OCI-LY3 (cell line): ENCODE results near the gene STRN4.

Experiments
- H2AFZ ChIP-seq: fragments of 200-600, 300-600 bp; shearing (Covaris generic); 2 replicates; pipeline ENCODE4 v1.6.0; 2014; ENCODE audit warnings: antibody characterized with exemption, low read depth, low read length
- H3K27ac ChIP-seq: fragments of 200-600, 300-600 bp; sonication (generic); 2 replicates; pipeline ENCODE4 v1.5.1; 2014; ENCODE audit warnings: mild to moderate bottlenecking, low read length, moderate library complexity, mixed read lengths
- H3K27me3 ChIP-seq: fragments of 200-600, 300-600 bp; sonication (generic); 2 replicates; pipeline ENCODE4 v1.6.1; 2014; ENCODE audit warnings: low read depth, low read length, mixed read lengths
- H3K36me3 ChIP-seq: fragments of 200-600, 300-600 bp; sonication (generic); replicated peaks from 2 replicates; pipeline ENCODE3; 2014; ENCODE audit warnings: low read depth, low read length, mixed read lengths
- H3K4me1 ChIP-seq: fragments of 300-600, 200-600 bp; sonication (generic); 2 replicates; pipeline ENCODE4 v1.6.1; 2014; ENCODE audit warnings: low read length, mixed read lengths
- H3K4me2 ChIP-seq: fragments of 200-600, 300-600 bp; sonication (generic); 2 replicates; pipeline ENCODE4 v1.6.1; 2014; ENCODE audit warnings: low read length, mixed read lengths
- H3K4me3 ChIP-seq: fragments of 300-600, 200-600 bp; sonication (generic); 2 replicates; pipeline ENCODE4 v1.5.1; 2014; ENCODE audit warnings: antibody characterized with exemption, mild to moderate bottlenecking, low read length, moderate library complexity
- H3K79me2 ChIP-seq: fragments of 300-600, 200-600 bp; shearing (Covaris generic); 2 replicates; pipeline ENCODE4 v1.6.1; 2014; ENCODE audit warnings: mild to moderate bottlenecking, low read length, mixed read lengths
- H3K9ac ChIP-seq: fragments of 300-600, 200-600 bp; shearing (Covaris generic); 2 replicates; pipeline ENCODE4 v1.6.0; 2014; ENCODE audit warnings: mild to moderate bottlenecking, low read length, moderate library complexity
- H3K9me3 ChIP-seq: fragments of 200-600, 300-600 bp; shearing (Covaris generic); 2 replicates; pipeline ENCODE4 v1.6.1; 2014; ENCODE audit warnings: low read length, mixed read lengths; ENCODE audit not compliant: insufficient read depth
- H4K20me1 ChIP-seq: fragments of 200-600, 300-600 bp; sonication (generic); 2 replicates; pipeline ENCODE4 v1.6.1; 2016; ENCODE audit warnings: low read length, mixed read lengths; ENCODE audit not compliant: insufficient read depth
- EZH2phosphoT487 ChIP-seq: fragments of 200-600 bp; shearing (Covaris generic); IDR thresholded peaks from 2 replicates; pipeline ENCODE4 v1.6.1; 2018; ENCODE audit warnings: antibody characterized with exemption, mixed run types, low read depth
- TF ChIP-seq, protein P1 (sequence below): fragments of 200-600, 300-600 bp; sonication (generic); IDR thresholded peaks from 2 replicates; pipeline ENCODE4 v1.5.1; 2014; ENCODE audit warnings: antibody characterized with exemption, low read length, low read depth

Gene STRN4

GRCh38 chr19:46722421-46723022 lies 23.7 kb downstream of the STRN4 start:
- peaks cover 62% of the 10 kb centered on the region for H3K36me3 ChIP-seq
- no peak overlapping the region for H2AFZ ChIP-seq
- H3K4me3 ChIP-seq: no peak overlapping the region
- peaks cover 30% of the 10 kb centered on the region for H3K4me1 ChIP-seq
- TF ChIP-seq EZH2phosphoT487: no peak
- TF ChIP-seq, protein P1, sequence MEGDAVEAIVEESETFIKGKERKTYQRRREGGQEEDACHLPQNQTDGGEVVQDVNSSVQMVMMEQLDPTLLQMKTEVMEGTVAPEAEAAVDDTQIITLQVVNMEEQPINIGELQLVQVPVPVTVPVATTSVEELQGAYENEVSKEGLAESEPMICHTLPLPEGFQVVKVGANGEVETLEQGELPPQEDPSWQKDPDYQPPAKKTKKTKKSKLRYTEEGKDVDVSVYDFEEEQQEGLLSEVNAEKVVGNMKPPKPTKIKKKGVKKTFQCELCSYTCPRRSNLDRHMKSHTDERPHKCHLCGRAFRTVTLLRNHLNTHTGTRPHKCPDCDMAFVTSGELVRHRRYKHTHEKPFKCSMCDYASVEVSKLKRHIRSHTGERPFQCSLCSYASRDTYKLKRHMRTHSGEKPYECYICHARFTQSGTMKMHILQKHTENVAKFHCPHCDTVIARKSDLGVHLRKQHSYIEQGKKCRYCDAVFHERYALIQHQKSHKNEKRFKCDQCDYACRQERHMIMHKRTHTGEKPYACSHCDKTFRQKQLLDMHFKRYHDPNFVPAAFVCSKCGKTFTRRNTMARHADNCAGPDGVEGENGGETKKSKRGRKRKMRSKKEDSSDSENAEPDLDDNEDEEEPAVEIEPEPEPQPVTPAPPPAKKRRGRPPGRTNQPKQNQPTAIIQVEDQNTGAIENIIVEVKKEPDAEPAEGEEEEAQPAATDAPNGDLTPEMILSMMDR: no peak
- H3K27ac ChIP-seq: no peak overlapping the region
- H4K20me1 ChIP-seq: peaks cover 9% of the 10 kb centered on the region; the same call in 1 of the 2 replicates
- no peak overlapping the region for H3K9ac ChIP-seq
- H3K27me3 ChIP-seq: no peaks in the 10 kb centered on the region
- no peaks in the 10 kb centered on the region for H3K9me3 ChIP-seq
- peaks cover 3% of the 10 kb centered on the region; the same call in 1 of the 2 replicates for H3K79me2 ChIP-seq
- H3K4me2 ChIP-seq: no peak overlapping the region

DNA sequence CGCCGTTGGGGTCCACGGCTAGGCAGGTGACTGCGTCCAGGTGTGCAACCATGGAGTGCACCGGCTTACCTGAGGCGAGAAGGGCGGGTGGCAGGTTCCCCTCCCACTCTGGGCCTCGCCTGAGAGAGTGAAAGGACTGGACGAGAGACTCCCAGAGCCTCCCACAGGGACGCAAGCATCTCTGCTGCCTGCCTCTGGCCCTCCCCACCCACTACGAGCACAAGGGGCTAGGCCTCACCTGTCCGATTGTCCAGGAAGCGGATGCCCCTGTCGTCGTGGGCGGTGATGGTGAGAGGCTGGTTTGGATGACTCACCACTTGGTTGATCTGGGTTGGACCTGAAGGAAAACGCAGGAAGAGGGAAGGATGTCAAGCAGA lies 24.3 kb downstream of the STRN4 start:
- peaks cover 57% of the 10 kb centered on the region for H3K36me3 ChIP-seq

DNA sequence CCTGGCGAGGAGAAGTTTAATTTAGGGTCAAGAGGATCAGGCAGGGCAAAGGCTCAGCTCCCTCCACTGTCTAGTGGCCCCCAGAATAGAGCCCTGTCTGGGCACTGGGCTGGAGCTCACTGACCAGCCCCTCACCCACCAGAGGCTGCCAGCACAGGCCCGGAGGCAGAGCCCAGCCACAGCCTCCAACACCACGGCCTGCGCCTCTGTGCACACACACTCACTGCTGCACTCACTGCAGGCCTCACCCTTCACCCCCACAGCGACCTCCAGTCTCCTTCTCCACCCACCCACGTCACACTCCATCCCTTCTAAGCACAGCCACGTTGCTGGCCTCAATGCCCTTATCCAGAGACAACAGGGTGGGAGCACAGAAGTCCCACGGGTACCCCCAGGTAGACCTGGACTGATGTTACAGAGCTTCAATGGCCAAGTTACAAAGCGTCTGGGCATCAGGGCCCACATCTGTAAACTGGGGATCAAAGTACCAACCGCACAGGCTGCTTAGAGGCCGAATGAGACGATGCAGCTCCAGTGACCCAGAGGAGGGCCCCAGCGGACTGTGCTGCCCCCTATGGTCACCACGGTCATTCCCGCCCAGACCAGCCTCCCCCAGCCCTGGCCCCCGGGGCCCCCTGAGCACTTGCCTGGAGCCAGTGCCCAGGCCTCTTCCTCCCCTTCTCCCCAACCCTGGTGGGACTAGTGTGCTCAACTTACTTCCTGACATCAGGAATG lies 24.8 kb downstream of the STRN4 start:
- H3K27ac ChIP-seq: no peak overlapping the region
- H4K20me1 ChIP-seq: peaks cover 9% of the 10 kb centered on the region; the same call in 1 of the 2 replicates
- H3K4me3 ChIP-seq: no peak overlapping the region
- H3K9me3 ChIP-seq: no peaks in the 10 kb centered on the region
- peaks cover 4% of the 10 kb centered on the region for H3K79me2 ChIP-seq
- TF ChIP-seq EZH2phosphoT487: no peak
- TF ChIP-seq, protein P1: no peak
- peaks cover 51% of the 10 kb centered on the region for H3K36me3 ChIP-seq
- no peak overlapping the region for H2AFZ ChIP-seq
- no peak overlapping the region for H3K9ac ChIP-seq
- H3K27me3 ChIP-seq: no peaks in the 10 kb centered on the region
- H3K4me1 ChIP-seq: peaks cover 30% of the 10 kb centered on the region
- no peak overlapping the region for H3K4me2 ChIP-seq

More for the DNA sequence above, 24.3 kb downstream of the STRN4 start:
- Histone ChIP-seq H3K4me2 (no peak overlapping the region), H3K9ac (no peak overlapping the region), H4K20me1 (peaks cover 9% of the 10 kb centered on the region; the same call in 1 of the 2 replicates), H3K27ac (no peak overlapping the region), H2AFZ (no peak overlapping the region), H3K9me3 (no peaks in the 10 kb centered on the region), H3K4me1 (peaks cover 30% of the 10 kb centered on the region), H3K27me3 (no peaks in the 10 kb centered on the region), H3K79me2 (no peaks in the 10 kb centered on the region; the same call in 1 of the 2 replicates), H3K4me3 (no peak overlapping the region)
- TF ChIP-seq EZH2phosphoT487: no peak
- TF ChIP-seq, protein P1: no peak

DNA sequence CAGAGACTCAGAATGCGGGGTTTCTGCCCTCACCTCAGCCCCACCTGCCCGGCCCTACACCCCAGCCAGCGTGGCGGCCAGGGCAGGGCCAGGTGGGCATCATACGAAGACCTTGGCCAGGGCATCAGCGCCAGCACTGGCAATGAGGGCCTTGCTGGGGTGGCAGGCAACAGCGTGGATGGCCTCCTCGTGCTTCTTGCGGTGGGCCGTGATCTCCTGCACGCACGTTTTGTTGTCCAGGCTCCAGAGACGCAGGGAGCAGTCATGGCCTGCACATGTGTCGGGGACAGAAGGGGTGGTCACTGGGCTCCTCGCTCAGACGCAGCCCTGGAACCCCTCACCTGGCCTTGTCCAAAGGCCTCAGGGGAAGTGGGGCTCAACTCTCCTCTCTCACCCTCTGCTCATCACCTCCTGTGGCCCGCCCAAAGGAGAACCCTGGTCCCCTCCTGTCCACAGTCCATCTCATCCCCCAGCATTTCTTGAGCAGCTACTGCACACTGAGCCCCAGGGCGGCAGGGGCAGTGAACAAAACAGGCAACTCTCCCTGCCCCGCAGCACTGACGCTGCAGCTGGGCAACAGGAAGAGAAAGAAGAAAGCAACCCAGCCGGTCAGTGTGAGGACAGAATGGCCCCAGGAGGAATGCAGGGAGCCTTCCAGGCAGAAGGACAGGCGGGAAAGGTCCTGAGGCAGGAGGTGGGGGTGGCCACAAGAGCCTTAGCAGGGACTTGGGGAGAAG lies 25.6 kb downstream of the STRN4 start:
- TF ChIP-seq EZH2phosphoT487: no peak
- Histone ChIP-seq H3K27ac (no peak overlapping the region), H4K20me1 (peaks cover 5% of the 10 kb centered on the region; the same call in 1 of the 2 replicates), H3K36me3 (peaks cover 45% of the 10 kb centered on the region), H3K79me2 (peaks cover 11% of the 10 kb centered on the region), H3K4me2 (no peak overlapping the region), H3K4me3 (no peak overlapping the region), H3K4me1 (peaks cover 31% of the 10 kb centered on the region), H3K9me3 (no peaks in the 10 kb centered on the region), H3K9ac (no peak overlapping the region), H2AFZ (no peak overlapping the region), H3K27me3 (no peaks in the 10 kb centered on the region)
